Body of pancreas (tissue), 4 donors: ENCODE measurements around the gene SPAG9.

Experiments
- CTCF ChIP-seq, 7 experiments: fragments of 450-650 bp in 4 of 7; fragments of 200-600 bp in 3 of 7; sonication (generic) in 3 of 7; IDR thresholded peaks; one replicate each; pipeline ENCODE4 v1.5.1; 2016 to 2019; ENCODE audit warnings: antibody characterized with exemption in 7 of 7
- POLR2A ChIP-seq, 3 donors: fragments of 450-650 bp; IDR thresholded peaks; one replicate each; pipeline ENCODE4 v1.6.1; 2016; ENCODE audit warnings: antibody characterized with exemption in 3 of 3, mild to moderate bottlenecking in 2 of 3

DNA sequence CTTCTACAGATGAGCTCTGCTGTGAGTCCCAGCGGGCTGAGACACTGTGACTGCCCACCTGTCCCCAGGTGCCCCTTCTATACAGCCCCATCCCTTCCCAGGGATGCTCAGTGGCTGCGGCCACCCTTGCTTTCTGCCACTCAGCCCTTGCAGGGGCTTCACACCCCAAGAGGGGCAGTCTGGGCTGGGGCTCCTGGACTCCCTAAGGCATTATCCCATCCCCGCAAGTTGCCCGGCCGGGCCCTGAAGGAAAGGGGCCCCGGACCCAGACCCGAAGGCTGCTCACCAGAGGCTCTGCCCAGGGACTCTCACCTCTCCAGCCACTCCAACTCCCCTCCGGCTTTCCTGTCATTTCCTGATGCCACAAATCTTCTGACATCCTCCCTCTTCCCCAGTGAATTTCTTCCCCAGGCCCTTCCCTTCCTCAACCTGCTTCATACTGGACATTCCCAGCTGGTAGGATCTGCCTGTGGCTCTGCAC lies 166.0 kb downstream of the SPAG9 start:
- TF ChIP-seq CTCF (IDR thresholded peaks at IDR 0.05) (no peak), POLR2A (IDR thresholded peaks at IDR 0.05) (no peak)
